GM12865 (cell line): Measurements from ENCODE around the gene STXBP2.

ENCODE experiments used
- DNase-seq: peaks from one replicate; pipeline ENCODE4 v3.0.0; 2010; ENCODE audit warnings: low read depth
- H3K4me3 ChIP-seq: 2 replicates; pipeline ENCODE4 v1.5.1; 2011; ENCODE audit warnings: mild to moderate bottlenecking, low read depth, low read length, control low read depth
- TF ChIP-seq, protein P1 (sequence below): IDR thresholded peaks from 2 replicates; pipeline ENCODE4 v1.5.1; 2011; ENCODE audit warnings: low read length, control low read depth, low read depth, inconsistent platforms; ENCODE audit not compliant: insufficient read depth; ENCODE audit errors: missing control alignments

Gene STXBP2

DNA sequence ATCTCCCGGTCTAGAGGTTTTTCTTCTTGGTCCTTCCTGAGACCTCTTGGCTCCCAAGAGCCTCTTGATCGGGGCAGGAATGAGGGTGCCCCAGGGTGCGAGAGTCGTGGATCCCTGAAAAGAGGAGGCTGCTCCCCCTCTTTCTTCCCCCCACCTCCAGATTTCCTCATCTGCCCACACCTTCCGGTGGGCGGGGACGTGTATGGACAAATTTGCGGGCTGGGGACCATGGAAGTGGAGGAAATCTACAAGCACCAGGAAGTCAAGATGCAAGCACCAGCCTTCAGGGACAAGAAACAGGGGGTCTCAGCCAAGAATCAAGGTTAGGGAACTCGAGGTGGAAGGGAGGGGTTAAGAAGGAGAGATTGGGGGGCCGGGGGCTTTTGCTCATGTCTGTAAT lies 39.9 kb downstream of the STXBP2 start, which contains the start of gene MCEMP1:
TSS of gene MCEMP1 (plus strand) at position 237 of the 400 bp plus-strand sequence. CDS start at position 268, 31 bp downstream.
- TF ChIP-seq, protein P1, sequence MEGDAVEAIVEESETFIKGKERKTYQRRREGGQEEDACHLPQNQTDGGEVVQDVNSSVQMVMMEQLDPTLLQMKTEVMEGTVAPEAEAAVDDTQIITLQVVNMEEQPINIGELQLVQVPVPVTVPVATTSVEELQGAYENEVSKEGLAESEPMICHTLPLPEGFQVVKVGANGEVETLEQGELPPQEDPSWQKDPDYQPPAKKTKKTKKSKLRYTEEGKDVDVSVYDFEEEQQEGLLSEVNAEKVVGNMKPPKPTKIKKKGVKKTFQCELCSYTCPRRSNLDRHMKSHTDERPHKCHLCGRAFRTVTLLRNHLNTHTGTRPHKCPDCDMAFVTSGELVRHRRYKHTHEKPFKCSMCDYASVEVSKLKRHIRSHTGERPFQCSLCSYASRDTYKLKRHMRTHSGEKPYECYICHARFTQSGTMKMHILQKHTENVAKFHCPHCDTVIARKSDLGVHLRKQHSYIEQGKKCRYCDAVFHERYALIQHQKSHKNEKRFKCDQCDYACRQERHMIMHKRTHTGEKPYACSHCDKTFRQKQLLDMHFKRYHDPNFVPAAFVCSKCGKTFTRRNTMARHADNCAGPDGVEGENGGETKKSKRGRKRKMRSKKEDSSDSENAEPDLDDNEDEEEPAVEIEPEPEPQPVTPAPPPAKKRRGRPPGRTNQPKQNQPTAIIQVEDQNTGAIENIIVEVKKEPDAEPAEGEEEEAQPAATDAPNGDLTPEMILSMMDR = no peak
- no peak for DNase-seq
- H3K4me3 ChIP-seq = no peak within 1 kb of the TSS

DNA sequence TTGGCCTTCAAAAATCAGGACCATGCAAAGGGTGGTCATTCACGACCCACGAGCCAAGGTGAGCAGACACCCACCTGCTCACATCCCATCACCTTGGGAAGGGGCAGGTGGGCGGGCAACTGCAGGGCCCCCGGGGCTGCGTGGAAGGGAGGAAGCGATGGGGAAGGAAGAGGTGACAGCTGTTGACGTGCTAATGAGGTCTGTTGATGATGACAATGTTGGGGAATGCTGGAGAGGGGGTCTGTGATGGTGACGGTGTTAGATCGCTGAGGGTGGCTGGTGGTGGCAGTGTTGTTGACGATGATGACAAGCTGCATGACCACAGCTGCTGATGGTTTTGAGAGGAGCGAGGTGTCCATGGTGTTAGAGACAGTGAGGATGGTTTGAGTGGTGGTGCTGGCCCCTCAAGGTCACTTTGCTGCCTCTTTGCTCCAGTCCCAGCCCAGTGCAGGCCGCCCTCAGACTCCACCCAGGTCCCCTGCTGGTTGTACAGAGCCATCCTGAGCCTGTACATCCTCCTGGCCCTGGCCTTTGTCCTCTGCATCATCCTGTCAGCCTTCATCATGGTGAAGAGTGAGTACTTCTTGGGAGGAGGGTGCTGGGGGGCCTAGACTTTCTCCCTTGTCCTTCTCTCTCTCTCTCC lies 40.9 kb downstream of the STXBP2 start:
- no peak for DNase-seq
- TF ChIP-seq, protein P1 = no peak

DNA sequence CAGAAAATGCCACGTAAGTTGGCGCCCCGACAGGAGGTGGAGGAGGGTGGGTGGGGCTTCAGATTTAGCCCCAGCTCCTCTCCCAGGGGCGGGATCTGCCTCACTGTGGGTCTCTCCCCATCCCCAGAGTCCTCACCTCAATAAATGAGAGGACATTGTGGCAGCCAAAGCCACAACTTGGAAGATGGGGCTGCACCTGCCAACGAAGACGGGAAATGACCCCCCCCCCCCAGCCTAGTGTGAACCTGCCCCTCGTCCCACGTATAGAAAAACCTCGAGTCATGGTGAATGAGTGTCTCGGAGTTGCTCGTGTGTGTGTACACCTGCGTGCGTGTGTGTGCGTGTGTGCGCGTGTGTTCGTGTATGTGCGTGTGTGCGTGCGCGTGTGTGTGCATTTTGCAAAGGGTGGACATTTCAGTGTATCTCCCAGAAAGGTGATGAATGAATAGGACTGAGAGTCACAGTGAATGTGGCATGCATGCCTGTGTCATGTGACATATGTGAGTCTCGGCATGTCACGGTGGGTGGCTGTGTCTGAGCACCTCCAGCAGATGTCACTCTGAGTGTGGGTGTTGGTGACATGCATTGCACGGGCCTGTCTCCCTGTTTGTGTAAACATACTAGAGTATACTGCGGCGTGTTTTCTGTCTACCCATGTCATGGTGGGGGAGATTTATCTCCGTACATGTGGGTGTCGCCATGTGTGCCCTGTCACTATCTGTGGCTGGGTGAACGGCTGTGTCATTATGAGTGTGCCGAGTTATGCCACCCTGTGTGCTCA lies 42.3 kb downstream of the STXBP2 start:
- TF ChIP-seq, protein P1 = peak; percentile 68
- peak; percentile 89 for DNase-seq

More for the DNA sequence above, 40.9 kb downstream of the STXBP2 start:
- H3K4me3 ChIP-seq = no peak overlapping the region

DNA sequence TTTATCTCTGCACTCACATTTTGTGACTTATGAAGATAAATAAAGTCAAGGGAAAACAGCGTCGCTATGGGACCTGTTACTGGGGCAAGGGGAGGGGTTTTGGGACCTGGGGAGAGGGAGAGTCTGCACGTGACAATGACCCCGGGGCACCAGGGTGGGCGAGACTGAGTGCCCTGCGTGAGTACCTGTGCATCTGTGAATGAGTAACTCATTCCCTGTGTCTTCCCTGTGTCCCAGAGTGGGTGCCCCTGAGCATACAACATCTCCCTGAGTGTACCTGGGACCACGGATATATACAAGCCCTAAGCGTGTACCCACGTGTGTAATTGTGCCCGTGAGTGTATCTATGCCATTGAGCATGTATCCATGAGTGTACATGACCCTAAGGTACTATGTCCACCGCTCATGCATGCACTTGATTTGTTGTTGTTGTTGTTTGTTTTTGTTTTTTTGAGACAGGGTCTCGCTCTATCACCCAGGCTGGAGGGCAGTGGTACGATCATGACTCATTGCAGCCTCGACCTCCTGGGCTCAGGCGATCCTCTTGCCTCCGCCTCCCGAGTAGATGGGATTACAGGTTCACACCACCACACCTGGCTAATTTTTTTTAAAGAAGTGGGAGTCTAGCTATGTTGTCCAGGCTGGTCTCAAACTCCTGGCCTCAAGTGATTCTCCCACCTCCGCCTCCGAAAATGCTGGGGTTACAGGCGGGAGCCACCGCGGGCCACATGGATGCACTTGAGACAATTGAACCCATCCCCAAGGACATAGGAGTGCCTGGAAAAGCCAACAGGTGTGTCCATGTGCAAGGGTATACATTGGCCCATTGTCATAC lies 43.1 kb downstream of the STXBP2 start:
- H3K4me3 ChIP-seq = peak overlapping the region; percentile 26
- TF ChIP-seq, protein P1 = no peak
- DNase-seq = no peak

More for the DNA sequence above, 42.3 kb downstream of the STXBP2 start:
- H3K4me3 ChIP-seq = no peak overlapping the region

DNA sequence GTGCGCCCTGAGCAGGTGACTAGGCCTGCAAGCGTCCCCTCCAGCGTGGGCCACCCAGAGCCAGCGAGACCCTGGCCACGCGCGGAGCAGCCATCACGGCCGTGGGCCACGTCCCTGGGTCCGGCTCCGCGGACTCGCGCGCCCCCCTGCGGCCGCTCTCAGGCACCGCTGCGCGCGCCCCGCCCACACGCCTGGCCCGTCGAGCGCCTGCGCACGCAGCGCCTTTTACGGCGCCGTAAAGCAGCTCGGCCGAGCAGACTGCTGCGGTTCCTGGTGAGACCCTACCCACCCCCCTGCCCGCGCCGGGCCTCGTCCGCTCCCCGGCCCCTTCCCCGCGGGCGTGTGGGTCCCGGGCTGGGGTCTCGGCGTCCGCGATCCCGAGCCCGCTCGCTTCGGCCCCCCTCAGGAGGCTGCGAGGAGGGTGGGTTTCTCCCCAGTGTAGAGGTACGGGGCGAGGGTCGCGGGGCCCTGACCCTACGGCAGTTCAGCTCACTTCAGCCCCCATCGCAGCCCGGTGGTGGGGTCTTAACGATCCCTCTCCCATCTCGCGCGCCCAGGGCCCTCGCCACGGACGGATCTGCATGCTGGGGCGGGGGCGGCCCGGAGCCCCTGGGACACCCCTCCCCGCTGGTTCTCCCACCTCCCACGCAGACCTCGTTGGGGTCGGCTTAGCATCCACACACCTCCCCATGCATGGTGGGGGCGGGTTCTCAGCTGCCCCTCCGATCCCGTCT lies 43.9 kb downstream of the STXBP2 start, which contains the start of gene TRAPPC5:
TSS of gene TRAPPC5 (plus strand) at position 228 of the 734 bp plus-strand sequence. CDS start 1,421 bp downstream, outside the sequence.
- peak within 1 kb of the TSS; percentile 78 for H3K4me3 ChIP-seq
- TF ChIP-seq, protein P1 = peak; percentile 89
- peak; percentile 92 for DNase-seq
